HG03108 (cell line): ENCODE measurements around the gene TFEC.
"Not testable (repeated sequence)": the region's sequence is repeated elsewhere in the genome, so short reads cannot be mapped to it uniquely, and the experiment has no call there.

Experiments
- ATAC-seq: cut with Tn5 transposase; IDR thresholded peaks from one replicate; pipeline ENCODE4 v1.9.1; 2021; ENCODE audit warnings: moderate library complexity; ENCODE audit not compliant: unreplicated experiment

TFEC gene

GRCh38 chr7:115932880-115933279, 97.7 kb downstream of the TFEC start:
- no peak for ATAC-seq

DNA sequence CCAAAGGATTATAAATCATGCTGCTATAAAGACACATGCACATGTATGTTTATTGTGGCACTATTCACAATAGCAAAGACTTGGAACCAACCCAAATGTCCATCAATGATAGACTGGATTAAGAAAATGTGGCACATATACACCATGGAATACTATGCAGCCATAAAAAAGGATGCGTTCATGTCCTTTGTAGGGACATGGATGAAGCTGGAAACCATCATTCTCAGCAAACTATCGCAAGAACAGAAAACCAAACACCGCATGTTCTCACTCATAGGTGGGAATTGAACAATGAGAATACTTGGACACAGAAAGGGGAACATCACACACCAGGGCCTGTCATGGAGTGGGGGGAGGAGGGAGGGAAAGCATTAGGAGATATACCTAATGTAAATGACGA, 100.4 kb downstream of the TFEC start:
- not testable (repeated sequence) for ATAC-seq

- not testable (repeated sequence) for ATAC-seq
Observed at GRCh38 chr7:115929736-115930135, 100.8 kb downstream of the TFEC start.

GRCh38 chr7:115924411-115924810, 106.2 kb downstream of the TFEC start:
- ATAC-seq: no peak

GRCh38 chr7:115920367-115920766, 110.2 kb downstream of the TFEC start:
- no peak for ATAC-seq

DNA sequence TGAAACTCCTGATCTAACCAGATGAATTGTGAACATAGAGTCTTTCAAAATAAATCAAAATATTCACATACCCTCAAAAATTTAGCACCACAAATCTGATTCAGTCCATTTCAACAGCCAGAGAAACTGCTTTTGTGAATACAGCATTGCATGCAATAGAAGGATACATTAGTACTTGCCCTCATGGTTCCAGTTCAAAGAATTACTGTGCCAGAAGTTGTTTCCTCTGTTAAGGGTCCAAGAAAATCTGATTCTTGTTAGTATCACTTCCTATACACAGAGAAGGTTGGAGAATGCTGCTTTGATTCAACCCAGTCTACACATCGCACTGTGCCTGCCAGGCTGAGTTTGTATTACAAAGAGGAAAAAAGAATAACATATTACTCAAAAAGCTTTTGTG, 115.6 kb downstream of the TFEC start:
- no peak for ATAC-seq

GRCh38 chr7:115911465-115911864, 119.1 kb downstream of the TFEC start:
- no peak for ATAC-seq

- ATAC-seq: no peak
Observed at GRCh38 chr7:115910541-115911164, 119.9 kb downstream of the TFEC start.

DNA sequence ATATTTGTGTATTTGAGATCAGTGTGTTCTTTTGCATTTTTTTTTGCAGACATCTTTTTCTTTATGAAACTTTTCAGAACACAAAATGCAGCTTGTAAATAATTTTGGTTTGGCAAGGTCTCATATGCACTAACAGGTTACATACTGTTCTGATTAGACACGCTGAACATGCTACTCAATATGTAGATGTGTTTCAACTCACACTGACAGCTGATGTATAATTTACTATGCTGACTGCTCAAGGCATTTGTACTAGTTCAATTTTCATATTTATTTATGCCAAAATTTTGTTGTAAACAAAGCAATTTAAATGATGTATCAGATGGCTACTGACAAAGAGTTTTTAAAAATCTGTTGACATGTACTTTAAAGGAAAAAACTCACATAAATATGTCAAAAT, 123.8 kb downstream of the TFEC start:
- no peak for ATAC-seq

DNA sequence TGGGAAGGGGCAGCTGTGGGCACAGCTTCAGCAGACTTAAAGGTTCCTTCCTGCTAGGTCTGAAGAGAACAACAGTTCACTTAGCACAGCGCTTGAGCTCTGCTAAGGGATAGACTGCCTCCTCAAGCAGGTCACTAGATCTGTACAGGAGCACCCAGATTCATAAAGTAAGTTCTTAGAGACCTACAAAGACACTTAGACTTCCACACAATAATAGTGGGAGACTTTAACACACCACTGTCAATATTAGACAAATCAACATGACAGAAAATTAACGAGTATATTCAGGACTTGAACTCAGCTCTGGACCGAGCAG, 140.9 kb downstream of the TFEC start:
- no peak for ATAC-seq

DNA sequence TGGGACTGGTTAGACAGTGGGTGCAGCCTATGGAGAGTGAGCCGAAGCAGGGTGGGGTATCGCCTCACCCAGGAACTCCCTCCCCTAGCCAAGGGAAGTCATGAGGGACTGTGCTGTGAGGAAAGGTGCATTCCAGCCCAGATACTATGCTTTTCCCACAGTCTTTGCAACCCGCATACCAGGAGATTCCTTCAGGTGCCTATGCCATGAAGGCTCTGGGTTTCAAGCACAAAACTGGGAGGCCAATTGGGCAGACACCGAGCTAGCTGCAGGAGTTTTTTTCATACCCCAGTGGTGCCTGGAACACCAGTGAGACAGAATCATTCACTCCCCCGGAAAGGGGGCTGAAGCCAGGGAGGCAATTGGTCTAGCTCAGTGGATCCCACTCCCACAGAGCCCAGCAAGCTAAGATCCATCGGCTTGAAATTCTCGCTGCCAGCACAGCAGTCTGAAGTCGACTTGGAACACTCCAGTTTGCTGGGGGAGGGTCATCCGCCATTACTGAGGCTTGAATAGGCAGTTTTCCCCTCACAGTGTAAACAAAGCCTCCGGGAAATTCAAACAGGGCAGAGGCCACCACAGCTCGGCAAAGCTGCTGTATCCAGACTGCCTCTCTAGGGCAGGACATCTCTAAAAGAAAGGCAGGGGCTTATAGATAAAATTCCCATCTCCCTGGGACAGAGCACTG, 141.4 kb downstream of the TFEC start:
- no peak for ATAC-seq

GRCh38 chr7:115885550-115885949, 145.0 kb downstream of the TFEC start:
- ATAC-seq: no peak
